ENCODE results near the gene TBC1D20.

TBC1D20 gene

DNA sequence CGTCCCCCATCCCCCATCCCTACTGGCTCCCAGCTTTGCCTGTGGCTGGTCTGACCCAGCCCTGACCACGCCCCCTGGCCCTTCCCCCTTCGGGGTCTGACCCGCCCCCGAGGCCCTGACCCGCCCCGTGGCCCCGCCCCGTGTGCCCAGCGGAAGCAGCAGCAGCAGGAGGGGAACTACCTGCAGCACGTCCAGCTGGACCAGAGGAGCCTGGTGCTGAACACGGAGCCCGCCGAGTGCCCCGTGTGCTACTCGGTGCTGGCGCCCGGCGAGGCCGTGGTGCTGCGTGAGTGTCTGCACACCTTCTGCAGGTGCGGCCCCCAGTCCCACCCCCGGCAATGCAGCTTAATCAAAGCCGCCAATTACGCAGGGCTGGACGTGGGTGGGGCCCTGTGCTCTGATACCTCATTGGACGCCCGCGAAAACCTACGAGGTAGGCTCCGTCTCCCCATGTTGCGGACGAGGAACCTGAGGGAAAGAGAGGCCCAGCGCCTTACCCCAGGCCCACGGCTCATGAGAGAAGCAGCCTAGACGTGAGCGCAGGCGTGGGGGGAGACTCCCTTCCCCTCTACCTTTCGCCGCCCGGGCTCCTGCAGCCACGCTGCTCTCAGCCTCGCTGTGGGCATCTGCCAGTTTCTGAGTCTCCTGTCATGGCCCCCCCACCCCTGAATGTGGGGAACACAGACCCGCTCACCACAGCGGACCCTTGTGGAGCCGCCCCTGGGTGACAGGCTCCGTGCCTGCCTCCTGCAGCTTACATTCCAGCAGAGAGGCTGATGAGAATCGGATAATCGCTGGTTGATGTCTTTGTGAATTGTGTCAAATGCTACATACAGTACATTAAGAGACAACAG lies 41.4 kb downstream of the TBC1D20 start:
- Histone ChIP-seq H3K27me3 (ENCODE audit: control insufficient read depth, insufficient read depth, low read length) (no peaks in the 10 kb centered on the region), H3K9me3 (ENCODE audit: control insufficient read depth, low read depth, low read length) (no peaks in the 10 kb centered on the region), H3K9ac (ENCODE audit: low read length) (no peak overlapping the region), H3K4me1 (ENCODE audit: control insufficient read depth, low read depth, low read length) (no peaks in the 10 kb centered on the region), H3K27ac (ENCODE audit: low read length) (no peak overlapping the region), H3K4me3 (ENCODE audit: low read length) (no peak overlapping the region), H3K36me3 (ENCODE audit: control insufficient read depth, low read depth, low read length) (peaks cover 10% of the 10 kb centered on the region)

DNA sequence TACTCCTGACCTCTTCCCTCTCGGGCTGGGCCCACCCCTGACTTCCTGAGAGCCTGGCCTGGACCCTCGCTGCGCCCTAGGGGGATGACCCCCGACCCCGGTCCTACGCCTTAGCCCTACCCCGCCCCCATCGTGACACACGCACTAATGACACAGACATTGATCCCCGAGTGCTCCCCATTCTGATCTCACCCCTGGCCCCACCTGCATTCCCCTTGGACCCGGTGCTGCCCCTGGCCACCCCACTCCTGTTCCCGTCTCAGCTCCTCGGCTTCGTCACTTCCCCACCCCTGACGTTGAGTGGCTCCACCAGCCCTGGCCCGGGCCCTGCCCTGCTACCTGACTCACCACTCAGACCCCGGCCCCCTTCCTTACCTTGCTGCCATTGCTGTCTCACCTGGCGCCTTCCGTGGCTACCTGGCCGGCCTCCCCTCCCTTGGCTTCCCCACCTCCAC lies 42.1 kb downstream of the TBC1D20 start:
- Histone ChIP-seq H3K4me3 (ENCODE audit: low read length) (no peak overlapping the region), H3K27me3 (ENCODE audit: control insufficient read depth, insufficient read depth, low read length) (no peaks in the 10 kb centered on the region), H3K36me3 (ENCODE audit: control insufficient read depth, low read depth, low read length) (peaks cover 15% of the 10 kb centered on the region), H3K4me1 (ENCODE audit: control insufficient read depth, low read depth, low read length) (no peaks in the 10 kb centered on the region), H3K27ac (ENCODE audit: low read length) (no peak overlapping the region), H3K9me3 (ENCODE audit: control insufficient read depth, low read depth, low read length) (no peaks in the 10 kb centered on the region), H3K9ac (ENCODE audit: low read length) (no peak overlapping the region)

DNA sequence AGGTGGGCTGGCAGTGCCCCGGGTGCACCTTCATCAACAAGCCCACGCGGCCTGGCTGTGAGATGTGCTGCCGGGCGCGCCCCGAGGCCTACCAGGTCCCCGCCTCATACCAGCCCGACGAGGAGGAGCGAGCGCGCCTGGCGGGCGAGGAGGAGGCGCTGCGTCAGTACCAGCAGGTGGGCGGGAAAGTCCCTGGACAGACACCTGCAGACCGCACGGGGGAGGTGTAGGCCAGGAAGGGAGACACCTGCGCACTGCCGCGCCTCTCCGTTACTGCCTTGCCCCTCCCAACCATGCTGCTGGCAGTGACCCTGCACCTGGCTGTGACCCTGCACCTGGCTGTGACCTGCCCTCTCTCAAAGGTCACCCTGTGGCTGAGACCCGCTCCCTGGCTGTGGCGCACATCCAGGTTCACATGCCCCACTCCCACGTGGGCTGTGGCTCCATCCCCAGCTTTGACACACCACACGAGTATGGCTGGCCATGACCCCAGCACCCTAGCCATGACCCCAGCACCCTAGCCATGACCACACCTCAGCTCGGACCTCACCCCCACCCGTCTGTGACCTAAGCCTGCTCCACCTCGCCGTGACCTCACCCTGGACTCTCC lies 42.7 kb downstream of the TBC1D20 start:
- no peaks in the 10 kb centered on the region for H3K27me3 ChIP-seq (ENCODE audit: control insufficient read depth, insufficient read depth, low read length)
- H3K9ac ChIP-seq (ENCODE audit: low read length), result no peak overlapping the region
- peaks cover 15% of the 10 kb centered on the region for H3K36me3 ChIP-seq (ENCODE audit: control insufficient read depth, low read depth, low read length)
- no peaks in the 10 kb centered on the region for H3K9me3 ChIP-seq (ENCODE audit: control insufficient read depth, low read depth, low read length)
- no peaks in the 10 kb centered on the region for H3K4me1 ChIP-seq (ENCODE audit: control insufficient read depth, low read depth, low read length)
- H3K27ac ChIP-seq (ENCODE audit: low read length), result no peak overlapping the region
- H3K4me3 ChIP-seq (ENCODE audit: low read length), result no peak overlapping the region

DNA sequence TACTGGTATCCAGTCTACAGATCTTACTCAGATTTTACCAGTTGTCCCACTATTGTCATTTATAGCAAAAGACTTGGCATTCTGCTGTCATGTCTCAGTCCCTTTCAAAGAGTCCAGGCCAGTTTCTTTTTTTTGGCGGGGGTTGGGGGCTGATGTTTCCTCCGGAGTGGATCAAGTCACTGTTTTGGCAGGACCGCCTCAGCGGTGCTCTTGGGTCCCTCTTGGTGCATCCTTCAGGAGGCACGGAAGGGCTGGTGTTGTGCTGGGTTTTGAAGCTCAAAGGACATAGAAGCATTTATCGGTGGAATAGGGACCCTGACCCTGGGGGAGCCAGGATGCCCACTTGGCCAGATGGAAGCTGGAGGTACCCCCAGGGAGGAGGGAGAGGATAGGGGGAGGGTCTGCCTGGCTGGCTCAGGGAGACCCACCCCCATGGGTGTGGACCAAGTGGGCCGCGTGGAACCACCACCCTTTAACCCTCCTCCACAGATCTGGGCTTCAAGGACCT lies 43.4 kb downstream of the TBC1D20 start:
- Histone ChIP-seq H3K27ac (ENCODE audit: low read length) (no peak overlapping the region), H3K4me3 (ENCODE audit: low read length) (no peak overlapping the region), H3K27me3 (ENCODE audit: control insufficient read depth, insufficient read depth, low read length) (no peaks in the 10 kb centered on the region), H3K4me1 (ENCODE audit: control insufficient read depth, low read depth, low read length) (no peaks in the 10 kb centered on the region), H3K9me3 (ENCODE audit: control insufficient read depth, low read depth, low read length) (no peaks in the 10 kb centered on the region), H3K36me3 (ENCODE audit: control insufficient read depth, low read depth, low read length) (peaks cover 15% of the 10 kb centered on the region), H3K9ac (ENCODE audit: low read length) (no peak overlapping the region)

DNA sequence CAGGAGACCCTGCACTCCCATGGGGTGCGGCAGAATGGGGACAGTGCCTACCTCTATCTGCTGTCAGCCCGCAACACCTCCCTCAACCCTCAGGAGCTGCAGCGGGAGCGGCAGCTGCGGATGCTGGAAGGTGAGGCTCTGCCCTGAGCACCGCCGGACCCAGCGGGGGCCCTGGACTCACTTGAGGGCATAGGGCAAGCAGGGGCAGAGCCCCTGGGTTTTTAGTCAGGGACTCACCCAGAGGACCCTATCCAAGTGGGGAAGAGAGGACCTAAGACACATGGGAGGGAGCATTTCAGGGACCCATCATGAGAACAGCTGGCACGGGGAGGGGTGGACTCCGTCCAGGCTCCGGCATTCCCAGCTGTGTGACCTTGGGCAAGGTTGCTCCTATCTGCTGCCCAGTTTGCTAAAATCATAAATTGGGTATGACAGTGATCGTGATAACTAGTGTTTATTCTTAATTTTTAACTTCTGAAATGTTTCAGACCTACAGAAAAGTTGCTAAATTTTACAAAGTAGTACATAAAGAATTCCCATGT lies 44.5 kb downstream of the TBC1D20 start:
- H3K27ac ChIP-seq (ENCODE audit: low read length), result no peak overlapping the region
- H3K4me1 ChIP-seq (ENCODE audit: control insufficient read depth, low read depth, low read length), result no peaks in the 10 kb centered on the region
- H3K9ac ChIP-seq (ENCODE audit: low read length), result no peak overlapping the region
- H3K36me3 ChIP-seq (ENCODE audit: control insufficient read depth, low read depth, low read length), result peaks cover 21% of the 10 kb centered on the region
- H3K27me3 ChIP-seq (ENCODE audit: control insufficient read depth, insufficient read depth, low read length), result no peaks in the 10 kb centered on the region
- H3K4me3 ChIP-seq (ENCODE audit: low read length), result no peak overlapping the region
- H3K9me3 ChIP-seq (ENCODE audit: control insufficient read depth, low read depth, low read length), result no peaks in the 10 kb centered on the region

DNA sequence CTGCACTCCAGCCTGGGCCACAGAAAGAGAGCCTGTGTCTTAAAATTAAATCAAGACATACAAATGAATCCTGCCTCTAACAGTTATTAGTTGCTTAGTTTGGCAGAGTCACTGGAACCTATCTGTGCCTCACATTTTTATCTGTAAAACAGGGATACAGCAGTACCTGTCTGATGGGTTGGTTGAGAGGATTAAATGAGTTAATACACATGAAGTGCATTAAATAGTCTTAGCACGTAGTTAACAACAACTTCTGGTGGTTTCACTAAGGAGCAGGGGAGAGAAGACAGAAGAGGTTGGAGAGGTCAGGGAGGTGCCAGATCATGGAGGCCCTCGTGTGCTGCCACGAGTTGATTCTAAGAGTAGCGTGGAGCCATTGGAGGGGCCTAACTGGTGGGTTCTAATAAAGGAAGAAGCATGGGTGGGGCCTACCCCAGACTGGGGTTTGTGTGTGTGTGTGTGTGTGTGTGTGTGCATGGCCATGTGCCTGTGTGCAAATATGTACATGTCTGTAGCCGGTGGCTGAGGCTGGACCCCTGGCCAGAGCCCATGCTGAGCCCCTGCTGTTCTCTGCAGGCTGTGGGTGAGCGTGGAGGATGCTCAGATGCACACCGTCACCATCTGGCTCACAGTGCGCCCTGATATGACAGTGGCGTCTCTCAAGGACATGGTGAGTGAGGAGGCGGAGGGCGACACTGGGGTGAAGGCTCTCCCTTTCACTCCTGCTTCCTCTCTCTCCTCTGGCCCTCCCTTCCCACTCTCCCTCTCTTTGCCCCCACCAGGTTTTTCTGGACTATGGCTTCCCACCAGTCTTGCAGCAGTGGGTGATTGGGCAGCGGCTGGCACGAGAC lies 45.2 kb downstream of the TBC1D20 start:
- H3K9me3 ChIP-seq (ENCODE audit: control insufficient read depth, low read depth, low read length), result no peaks in the 10 kb centered on the region
- H3K27me3 ChIP-seq (ENCODE audit: control insufficient read depth, insufficient read depth, low read length), result no peaks in the 10 kb centered on the region
- no peak overlapping the region for H3K4me3 ChIP-seq (ENCODE audit: low read length)
- no peaks in the 10 kb centered on the region for H3K4me1 ChIP-seq (ENCODE audit: control insufficient read depth, low read depth, low read length)
- no peak overlapping the region for H3K9ac ChIP-seq (ENCODE audit: low read length)
- no peak overlapping the region for H3K27ac ChIP-seq (ENCODE audit: low read length)
- H3K36me3 ChIP-seq (ENCODE audit: control insufficient read depth, low read depth, low read length), result peaks cover 20% of the 10 kb centered on the region

DNA sequence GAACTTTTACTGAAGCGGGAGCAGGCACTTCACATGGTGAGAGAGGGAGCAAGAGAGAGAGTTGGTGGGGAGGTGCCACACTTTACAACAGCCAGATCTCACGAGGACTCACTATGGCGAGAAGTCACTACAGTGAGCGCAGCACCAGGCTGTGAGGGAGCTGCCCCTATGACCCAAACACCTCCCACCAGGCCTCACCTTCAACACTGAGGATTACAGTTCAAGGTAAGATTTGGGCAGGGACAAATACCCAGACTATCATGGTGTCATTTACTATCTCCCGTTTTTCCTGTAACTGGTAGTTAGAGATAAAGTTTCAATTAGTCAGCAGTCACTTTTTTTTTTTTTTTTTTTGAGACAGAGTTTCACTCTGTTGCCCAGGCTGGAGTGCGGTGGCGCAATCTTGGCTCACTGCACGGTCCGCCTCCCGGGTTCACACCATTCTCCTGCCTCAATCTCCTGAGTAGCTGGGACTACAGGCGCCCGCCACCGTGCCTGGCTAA lies 46.5 kb downstream of the TBC1D20 start:
- no peak overlapping the region for H3K4me3 ChIP-seq (ENCODE audit: low read length)
- no peak overlapping the region for H3K9ac ChIP-seq (ENCODE audit: low read length)
- H3K27ac ChIP-seq (ENCODE audit: low read length), result no peak overlapping the region
- H3K36me3 ChIP-seq (ENCODE audit: control insufficient read depth, low read depth, low read length), result peaks cover 16% of the 10 kb centered on the region
- no peaks in the 10 kb centered on the region for H3K4me1 ChIP-seq (ENCODE audit: control insufficient read depth, low read depth, low read length)
- no peaks in the 10 kb centered on the region for H3K9me3 ChIP-seq (ENCODE audit: control insufficient read depth, low read depth, low read length)
- no peaks in the 10 kb centered on the region for H3K27me3 ChIP-seq (ENCODE audit: control insufficient read depth, insufficient read depth, low read length)

DNA sequence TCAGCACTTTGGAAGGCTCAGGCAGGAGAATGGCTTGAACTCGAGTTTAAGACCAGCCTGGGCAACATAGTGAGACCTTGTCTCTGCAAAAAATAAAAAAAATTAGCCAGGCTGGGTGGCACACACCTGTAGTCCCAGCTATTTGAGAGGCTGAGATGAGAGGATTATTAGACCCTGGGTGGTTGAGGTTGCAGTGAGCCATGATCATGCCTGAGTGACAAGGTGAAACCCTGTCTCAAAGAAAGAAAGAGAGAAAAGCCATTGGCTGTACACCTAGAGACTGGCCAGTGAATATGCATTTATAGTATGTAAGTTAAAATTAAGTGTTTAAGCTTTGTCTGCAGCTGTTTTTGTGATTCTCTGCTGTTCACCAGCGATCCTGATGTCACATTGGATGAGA lies 48.2 kb downstream of the TBC1D20 start:
- Histone ChIP-seq H3K9me3 (ENCODE audit: control insufficient read depth, low read depth, low read length) (no peaks in the 10 kb centered on the region), H3K4me3 (ENCODE audit: low read length) (no peak overlapping the region), H3K9ac (ENCODE audit: low read length) (no peak overlapping the region), H3K4me1 (ENCODE audit: control insufficient read depth, low read depth, low read length) (peaks cover 5% of the 10 kb centered on the region), H3K27me3 (ENCODE audit: control insufficient read depth, insufficient read depth, low read length) (no peaks in the 10 kb centered on the region), H3K27ac (ENCODE audit: low read length) (no peak overlapping the region), H3K36me3 (ENCODE audit: control insufficient read depth, low read depth, low read length) (peaks cover 26% of the 10 kb centered on the region)

DNA sequence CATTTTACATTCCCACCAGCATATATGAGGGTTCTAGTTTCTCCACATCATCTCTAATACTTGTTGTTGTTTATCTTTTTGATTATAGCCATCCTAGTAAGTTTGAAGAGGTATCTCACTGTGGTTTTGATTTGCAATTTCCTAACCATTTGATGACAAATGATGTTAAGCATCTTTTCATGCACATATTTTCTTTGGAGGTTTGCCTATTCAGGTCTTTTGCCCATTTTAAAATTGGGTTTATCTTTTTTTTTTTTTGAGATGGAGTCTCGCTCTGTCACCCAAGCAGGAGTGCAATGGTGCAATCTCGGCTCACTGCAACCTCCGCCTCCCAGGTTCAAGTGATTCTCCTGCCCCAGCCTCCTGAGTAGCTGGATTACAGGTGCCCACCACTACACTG lies 50.3 kb downstream of the TBC1D20 start:
- H3K9ac ChIP-seq (ENCODE audit: low read length), result no peak overlapping the region
- no peaks in the 10 kb centered on the region for H3K27me3 ChIP-seq (ENCODE audit: control insufficient read depth, insufficient read depth, low read length)
- H3K4me3 ChIP-seq (ENCODE audit: low read length), result no peak overlapping the region
- H3K9me3 ChIP-seq (ENCODE audit: control insufficient read depth, low read depth, low read length), result no peaks in the 10 kb centered on the region
- H3K36me3 ChIP-seq (ENCODE audit: control insufficient read depth, low read depth, low read length), result peaks cover 26% of the 10 kb centered on the region
- peaks cover 8% of the 10 kb centered on the region for H3K4me1 ChIP-seq (ENCODE audit: control insufficient read depth, low read depth, low read length)
- no peak overlapping the region for H3K27ac ChIP-seq (ENCODE audit: low read length)

DNA sequence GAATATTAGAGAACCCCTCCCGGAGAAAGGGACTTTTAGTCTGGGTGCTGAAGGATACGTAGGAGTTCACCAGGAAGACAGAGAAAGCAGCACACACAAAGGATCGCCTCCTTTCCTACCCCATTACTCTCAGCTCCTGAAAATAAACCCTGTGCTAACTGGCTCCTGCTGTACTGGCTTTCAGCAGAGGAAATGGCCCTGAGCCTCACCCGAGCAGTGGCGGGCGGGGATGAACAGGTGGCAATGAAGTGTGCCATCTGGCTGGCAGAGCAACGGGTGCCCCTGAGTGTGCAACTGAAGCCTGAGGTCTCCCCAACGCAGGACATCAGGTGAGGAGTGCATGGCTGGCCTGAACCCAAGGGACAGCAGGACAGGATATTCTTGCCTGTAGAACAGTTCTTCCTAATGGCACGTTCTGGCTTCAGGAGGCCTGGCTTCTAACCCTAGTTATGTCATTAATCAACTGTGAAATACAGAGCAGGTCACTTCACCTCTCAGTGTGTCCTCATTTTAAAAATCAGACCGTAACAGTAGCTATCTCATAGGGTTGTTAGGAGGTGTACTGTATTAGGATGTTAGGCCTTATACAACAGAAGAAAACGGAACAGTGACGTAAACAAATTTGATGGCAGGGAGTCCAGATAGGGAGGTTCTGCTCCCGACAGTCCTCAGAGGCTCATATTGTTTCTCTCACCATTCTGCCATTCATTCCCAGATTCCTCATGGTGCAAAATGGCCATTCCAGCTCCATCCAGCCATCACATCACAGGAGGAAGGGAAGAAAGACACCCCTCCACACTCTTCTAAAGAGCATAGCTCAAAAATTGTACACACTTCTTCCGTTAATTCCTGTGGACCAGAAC lies 52.4 kb downstream of the TBC1D20 start:
- Histone ChIP-seq H3K4me1 (ENCODE audit: control insufficient read depth, low read depth, low read length) (peaks cover 13% of the 10 kb centered on the region), H3K36me3 (ENCODE audit: control insufficient read depth, low read depth, low read length) (peaks cover 21% of the 10 kb centered on the region), H3K27me3 (ENCODE audit: control insufficient read depth, insufficient read depth, low read length) (no peaks in the 10 kb centered on the region), H3K27ac (ENCODE audit: low read length) (no peak overlapping the region), H3K4me3 (ENCODE audit: low read length) (peak overlapping the region; percentile 93), H3K9ac (ENCODE audit: low read length) (peak overlapping the region; percentile 83), H3K9me3 (ENCODE audit: control insufficient read depth, low read depth, low read length) (no peaks in the 10 kb centered on the region)

Measured in iPS-18a (cell line).